ENCODE data around the gene GPC6.
A peak's percentile ranks its signal among the peaks of the same experiment; 100 is the strongest.

GRCh38 chr13:94362411-94362909 is 1135.9 kb downstream of the GPC6 start:
- TF ChIP-seq CTCF (conservative IDR thresholded peaks at IDR 0.05) (peak; percentile 83), ZFX (IDR thresholded peaks at IDR 0.05) (no peak)
